Left renal pelvis (tissue), 4 donors: ENCODE data around the gene PTPN21. TPM values are rescaled to one million over a fixed set of nuclear protein-coding genes. Genes with fewer than 3 reads are reported as not detected.

Source experiments
- DNase-seq, 4 donors: peaks; one replicate each; pipeline ENCODE4 v3.0.0-alpha.2; 2013; ENCODE audit warnings: low read depth in 4 of 4, low spot score in 3 of 4
- polyA plus RNA-seq, 4 donors: library from polyadenylated mRNA; unstranded; fragments of 120-200 nt; gene quantifications; one replicate each; pipeline ENCODE4 v1.2.1, GENCODE V29; 2013; ENCODE audit not compliant: insufficient read length in 4 of 4

The PTPN21 gene
- polyA plus RNA-seq, 4 donors: 28.8 to 39.9 (median 38.3) TPM

DNA sequence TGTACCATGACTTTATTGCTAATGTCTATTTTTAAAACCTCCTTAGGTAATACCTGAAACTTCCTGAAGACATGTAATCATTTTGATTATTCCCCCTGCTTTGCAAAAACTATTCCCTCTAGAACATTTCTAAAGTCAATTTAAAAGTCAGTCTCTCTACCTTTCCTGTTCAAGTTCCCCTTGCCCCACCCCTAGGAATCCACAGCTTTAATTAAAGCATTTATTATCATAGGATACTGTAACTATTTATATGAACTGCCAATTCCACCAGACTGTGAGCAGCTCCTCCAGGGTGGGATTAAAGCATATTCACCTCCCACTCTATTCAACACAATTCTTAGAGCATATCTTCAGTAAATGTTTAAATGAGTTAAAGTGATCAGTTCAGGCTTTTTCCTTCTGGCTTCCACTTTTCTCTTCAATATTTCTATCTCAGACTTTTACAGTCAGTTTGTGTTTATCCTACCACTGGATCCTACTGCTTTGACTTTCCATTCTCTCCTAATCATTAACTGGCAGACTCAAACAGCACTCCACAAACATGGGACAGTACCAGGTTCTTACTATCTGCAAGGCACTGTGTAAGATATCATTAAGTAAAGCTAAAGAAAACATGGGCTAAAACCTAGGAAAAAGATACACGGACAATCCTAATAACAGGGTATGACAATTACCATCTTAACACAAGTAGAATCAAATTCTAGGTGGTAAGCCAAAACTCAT is 39.1 kb downstream of the PTPN21 start:
- no peak for DNase-seq

- no peak for DNase-seq
Measured at GRCh38 chr14:88507208-88507607, 47.6 kb downstream of the PTPN21 start.

DNA sequence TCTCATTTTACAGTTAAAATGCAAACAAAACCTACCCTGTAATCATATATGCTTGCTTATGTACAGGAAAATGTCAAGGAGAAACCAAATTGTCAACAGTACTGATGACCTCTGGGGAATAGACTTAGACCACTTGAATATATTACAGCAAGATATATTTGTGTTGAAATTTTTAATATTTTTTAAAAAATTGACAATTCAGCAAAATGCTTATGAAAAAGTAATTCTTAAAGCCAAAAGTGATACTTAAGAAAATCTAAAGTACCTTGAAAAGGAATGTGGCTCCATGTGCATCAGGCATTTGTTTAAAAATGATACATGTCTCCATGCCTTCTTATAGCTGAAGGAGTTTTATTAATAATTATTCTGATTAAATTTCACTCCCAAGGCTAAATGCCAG is 49.2 kb downstream of the PTPN21 start:
- DNase-seq: no peak

DNA sequence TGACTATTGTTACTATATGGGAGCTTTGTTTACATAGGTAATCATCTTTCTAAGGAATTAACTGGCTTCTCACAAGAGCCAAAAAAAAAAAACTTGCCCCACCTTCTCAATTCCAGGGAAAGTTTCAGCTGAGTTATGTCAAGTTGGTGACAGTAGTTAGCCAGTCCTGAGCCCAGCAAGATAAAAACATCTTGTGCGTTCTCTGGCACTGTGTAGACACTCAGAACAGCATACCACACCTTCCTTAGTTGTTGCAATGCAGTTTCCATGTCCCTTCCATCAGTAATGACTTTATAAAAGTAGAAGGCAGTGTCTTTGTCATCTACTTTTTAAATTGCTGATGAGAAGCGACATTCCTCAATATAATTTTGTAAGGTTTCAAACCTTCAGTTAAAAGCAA is 50.2 kb downstream of the PTPN21 start:
- no peak for DNase-seq

- no peak for DNase-seq
Measured at GRCh38 chr14:88503754-88504406, 50.9 kb downstream of the PTPN21 start.

GRCh38 chr14:88502740-88503139 is 52.1 kb downstream of the PTPN21 start:
- DNase-seq: no peak

GRCh38 chr14:88500611-88501010 is 54.2 kb downstream of the PTPN21 start:
- DNase-seq: no peak

GRCh38 chr14:88499225-88499624 is 55.6 kb downstream of the PTPN21 start:
- DNase-seq: no peak

GRCh38 chr14:88496414-88496813 is 58.4 kb downstream of the PTPN21 start:
- DNase-seq: no peak

DNA sequence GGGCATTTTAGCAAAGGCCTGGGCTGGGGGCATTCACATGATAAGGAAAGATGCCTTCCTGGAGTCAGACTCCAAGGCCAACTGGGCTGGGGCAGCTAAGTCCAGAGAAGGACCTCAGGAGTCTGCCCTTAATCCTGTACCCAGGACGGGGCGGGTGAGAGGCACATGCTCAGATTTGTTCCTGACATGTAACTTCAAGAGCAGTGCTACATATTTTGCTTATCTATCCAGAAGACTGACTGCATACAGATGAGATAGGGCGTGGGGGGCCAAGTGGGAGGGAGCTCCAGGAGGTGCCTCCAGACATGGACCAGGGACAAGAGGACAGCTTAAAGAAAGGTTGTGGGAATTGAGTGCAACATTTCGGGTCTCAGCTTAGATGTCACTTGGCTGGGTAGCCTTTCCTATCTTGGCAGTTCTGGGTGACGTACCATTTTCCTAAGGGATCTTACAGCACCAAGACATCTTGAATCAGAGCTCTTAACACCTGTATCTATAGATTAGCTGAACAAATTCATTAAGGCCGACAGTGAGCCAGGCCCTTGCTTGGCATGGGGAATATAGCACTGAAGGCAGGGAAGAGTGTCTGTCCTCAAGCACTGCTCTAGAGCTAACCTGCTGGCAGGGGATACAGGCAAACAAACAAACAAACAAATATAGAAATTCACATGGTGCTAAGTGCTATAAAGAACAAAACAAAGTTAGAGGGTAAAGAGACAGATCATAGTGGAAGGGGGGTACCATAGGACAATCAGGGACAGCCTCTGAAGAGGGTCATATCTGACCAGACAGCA is 61.2 kb downstream of the PTPN21 start:
- DNase-seq: no peak

DNA sequence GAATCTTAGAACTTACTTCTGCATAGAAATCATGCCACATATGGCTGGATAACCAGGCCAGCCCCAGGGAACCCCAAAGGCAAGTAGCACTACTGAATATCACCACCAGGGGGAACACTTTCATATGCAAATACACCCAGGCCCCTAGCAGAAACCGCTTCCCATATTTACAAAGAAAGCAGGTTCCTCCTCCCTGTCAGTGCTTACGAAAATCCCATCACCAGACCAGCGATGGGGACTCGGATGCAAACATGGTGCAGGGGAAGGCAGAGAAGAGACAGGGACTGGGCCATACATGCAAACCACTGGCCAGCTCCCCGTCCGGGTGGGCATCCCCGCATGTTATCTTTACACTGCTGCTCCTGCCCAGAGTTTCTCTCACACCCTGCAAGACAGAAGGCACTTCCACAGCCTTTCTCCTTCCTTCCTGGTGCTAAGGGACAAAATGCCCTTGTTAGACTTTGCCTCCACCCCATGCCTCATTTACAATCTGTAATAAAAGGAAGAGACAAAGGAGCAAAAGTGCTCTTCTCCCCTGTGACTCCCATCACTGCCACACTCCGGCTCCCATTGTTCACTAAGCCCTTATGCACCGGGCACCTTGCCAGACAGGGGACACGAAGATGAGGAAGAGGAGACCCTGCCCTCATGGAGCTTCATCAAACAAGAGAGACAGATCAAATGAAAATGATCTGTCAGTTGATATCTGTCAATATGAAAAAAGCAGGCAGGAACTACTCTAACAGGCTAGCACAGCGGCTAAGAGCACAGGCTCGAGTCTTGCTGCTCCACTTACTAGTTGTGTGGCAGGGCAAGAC is 62.3 kb downstream of the PTPN21 start:
- peak; percentile 36 to 65 (median 46) for DNase-seq

GRCh38 chr14:88490168-88490567 is 64.6 kb downstream of the PTPN21 start:
- DNase-seq: no peak

GRCh38 chr14:88488897-88489296 is 65.9 kb downstream of the PTPN21 start:
- no peak for DNase-seq

DNA sequence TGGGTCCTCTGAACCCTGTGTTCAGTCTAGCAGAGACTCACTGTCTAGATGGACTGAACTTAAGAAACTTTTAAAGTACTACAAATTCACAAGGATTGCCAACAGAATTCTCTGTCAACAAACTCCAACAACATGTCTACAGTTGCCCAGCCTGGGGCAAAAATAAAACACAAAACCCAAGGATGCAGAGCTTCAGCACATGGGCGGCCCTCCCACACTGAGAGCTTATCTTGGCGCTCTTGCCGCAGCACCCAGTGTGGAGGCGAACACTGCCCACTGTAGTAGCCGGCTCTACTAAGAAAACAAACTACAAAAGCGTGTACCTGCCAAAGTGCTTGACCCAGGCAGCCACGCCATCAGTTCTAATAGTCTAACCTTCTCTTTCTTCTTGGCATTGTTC is 66.7 kb downstream of the PTPN21 start:
- no peak for DNase-seq

GRCh38 chr14:88482524-88482923 is 72.3 kb downstream of the PTPN21 start:
- no peak for DNase-seq

DNA sequence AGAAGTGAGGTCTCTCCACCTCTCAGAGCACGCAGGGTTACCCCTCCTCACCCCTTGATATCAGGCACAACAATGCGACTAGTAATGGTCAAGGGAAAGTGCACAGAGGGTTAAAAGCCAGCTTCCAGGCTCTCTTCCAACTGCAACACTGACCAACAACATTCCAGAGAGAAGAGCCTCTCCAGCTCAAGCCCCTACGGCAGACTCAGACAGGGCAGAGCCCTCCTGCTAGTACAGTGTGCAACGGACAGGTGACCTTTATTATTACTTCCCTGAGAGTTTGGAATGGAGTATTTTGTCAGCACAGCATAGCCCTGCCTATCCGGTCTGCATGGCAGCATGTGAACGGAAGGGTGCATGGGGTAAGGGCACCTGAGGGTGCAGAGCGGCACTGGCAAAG is 73.0 kb downstream of the PTPN21 start:
- DNase-seq: no peak

- no peak for DNase-seq
Measured at GRCh38 chr14:88481059-88481458, 73.7 kb downstream of the PTPN21 start.

- DNase-seq: no peak
Measured at GRCh38 chr14:88479574-88479987, 75.2 kb downstream of the PTPN21 start.

DNA sequence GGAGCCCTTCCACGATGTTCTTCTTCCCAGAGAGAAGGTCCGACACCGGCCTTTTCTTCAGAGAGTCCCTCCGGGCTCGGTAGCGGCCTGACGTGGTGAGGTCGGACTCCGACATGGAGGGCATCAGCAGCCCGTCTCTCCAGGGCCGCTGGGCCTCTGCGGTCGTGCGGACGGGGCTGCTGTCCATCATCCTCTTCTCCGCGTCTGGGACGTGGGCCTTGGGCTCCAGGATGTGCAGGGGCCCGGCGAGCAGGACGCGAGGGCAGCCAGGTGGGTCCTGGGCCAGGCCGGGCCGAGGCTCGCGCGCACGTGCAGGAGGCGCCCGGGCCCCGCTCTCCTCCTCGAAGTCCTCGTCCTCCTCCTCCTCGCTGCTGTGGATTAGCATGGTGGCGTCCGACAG is 75.9 kb downstream of the PTPN21 start:
- no peak for DNase-seq

DNA sequence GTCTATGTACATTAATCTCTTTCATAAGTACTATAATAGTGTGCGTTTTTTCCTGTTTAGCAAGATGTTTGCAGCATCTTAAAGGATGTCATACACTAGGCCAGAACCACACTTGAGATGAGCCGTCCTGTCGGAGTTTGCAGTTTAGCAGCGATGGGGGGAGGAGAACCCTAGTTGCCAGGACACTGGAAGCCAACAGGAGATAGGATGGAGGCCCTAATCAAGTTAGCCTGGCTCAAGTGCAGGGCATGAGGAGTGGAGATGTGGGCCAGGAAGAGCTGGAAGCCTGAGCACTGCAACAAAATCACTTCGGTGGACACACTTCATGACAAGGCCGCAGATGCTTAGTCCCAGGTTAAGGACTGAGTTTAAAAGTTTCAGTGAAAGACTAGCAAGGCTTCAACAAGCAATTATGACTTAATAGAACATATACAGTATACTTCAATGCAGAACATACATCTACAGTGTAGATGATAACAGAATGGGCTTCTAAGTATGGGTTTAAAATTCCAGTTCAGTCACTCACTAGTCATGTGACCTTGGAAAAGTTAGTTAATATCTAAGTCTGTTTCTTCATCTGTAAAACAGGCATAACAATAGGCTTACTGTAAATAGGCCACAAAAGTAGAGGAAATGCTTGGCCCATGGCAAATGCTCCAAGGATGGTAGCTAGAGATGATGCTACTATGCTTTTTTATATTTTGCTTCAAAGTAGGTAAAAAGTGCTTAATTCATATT is 77.1 kb downstream of the PTPN21 start:
- DNase-seq: no peak
